GM19193 (cell line): ENCODE measurements around the gene GJB5.

Source experiments
- POLR2A ChIP-seq: IDR thresholded peaks from 4 replicates; pipeline ENCODE4 v1.6.1; 2011; ENCODE audit not compliant: insufficient read depth, insufficient read length; ENCODE audit errors: extremely low read depth

The GJB5 gene

GRCh38 chr1:34781071-34781843 is 26.4 kb downstream of the GJB5 start, which contains the start of gene GJB3:
GJB3 (plus strand) TSS chr1:34781214; CDS start chr1:34784763, 3,549 bp downstream.
- TF ChIP-seq POLR2A, result no peak

- no peak for TF ChIP-seq POLR2A
Measured at GRCh38 chr1:34781844-34782391, 27.1 kb downstream of the GJB5 start.

GRCh38 chr1:34784751-34785221 is 29.9 kb downstream of the GJB5 start:
- TF ChIP-seq POLR2A, result no peak

DNA sequence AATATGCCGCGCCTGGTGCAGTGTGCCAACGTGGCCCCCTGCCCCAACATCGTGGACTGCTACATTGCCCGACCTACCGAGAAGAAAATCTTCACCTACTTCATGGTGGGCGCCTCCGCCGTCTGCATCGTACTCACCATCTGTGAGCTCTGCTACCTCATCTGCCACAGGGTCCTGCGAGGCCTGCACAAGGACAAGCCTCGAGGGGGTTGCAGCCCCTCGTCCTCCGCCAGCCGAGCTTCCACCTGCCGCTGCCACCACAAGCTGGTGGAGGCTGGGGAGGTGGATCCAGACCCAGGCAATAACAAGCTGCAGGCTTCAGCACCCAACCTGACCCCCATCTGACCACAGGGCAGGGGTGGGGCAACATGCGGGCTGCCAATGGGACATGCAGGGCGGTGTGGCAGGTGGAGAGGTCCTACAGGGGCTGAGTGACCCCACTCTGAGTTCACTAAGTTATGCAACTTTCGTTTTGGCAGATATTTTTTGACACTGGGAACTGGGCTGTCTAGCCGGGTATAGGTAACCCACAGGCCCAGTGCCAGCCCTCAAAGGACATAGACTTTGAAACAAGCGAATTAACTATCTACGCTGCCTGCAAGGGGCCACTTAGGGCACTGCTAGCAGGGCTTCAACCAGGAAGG is 30.5 kb downstream of the GJB5 start:
- TF ChIP-seq POLR2A, result no peak

DNA sequence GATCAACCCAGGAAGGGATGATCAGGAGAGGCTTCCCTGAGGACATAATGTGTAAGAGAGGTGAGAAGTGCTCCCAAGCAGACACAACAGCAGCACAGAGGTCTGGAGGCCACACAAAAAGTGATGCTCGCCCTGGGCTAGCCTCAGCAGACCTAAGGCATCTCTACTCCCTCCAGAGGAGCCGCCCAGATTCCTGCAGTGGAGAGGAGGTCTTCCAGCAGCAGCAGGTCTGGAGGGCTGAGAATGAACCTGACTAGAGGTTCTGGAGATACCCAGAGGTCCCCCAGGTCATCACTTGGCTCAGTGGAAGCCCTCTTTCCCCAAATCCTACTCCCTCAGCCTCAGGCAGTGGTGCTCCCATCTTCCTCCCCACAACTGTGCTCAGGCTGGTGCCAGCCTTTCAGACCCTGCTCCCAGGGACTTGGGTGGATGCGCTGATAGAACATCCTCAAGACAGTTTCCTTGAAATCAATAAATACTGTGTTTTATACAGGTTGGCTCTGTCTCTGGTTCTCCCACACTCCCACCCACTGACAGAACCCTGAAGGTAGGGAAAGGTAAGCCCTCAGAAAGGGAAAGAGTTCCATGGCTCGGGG is 31.1 kb downstream of the GJB5 start:
- TF ChIP-seq POLR2A, result no peak

- TF ChIP-seq POLR2A, result no peak
Measured at GRCh38 chr1:34786521-34787325, 31.9 kb downstream of the GJB5 start.

- no peak for TF ChIP-seq POLR2A
Measured at GRCh38 chr1:34787461-34788420, 32.9 kb downstream of the GJB5 start.

- TF ChIP-seq POLR2A, result no peak
Measured at GRCh38 chr1:34790985-34791384, 36.1 kb downstream of the GJB5 start.

DNA sequence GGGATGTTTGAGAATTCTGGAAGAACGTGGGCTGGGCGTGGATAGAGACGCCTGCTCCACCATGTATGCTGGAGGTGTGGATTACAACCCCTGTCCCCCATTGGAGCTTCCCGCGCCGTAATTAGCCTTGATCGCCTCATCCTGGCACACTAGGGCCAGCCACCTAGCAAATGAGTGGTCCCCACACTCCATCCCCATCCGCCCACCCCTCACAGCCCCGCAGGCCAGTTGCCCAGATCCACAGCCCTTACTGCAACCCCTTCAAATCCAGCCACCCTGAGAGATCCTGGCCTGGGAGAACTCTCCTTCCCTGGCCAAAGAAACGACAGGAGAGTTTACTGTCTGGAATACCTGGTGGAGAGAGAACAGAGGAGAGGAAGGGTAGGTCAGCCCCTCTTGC is 37.6 kb downstream of the GJB5 start:
- TF ChIP-seq POLR2A, result no peak

DNA sequence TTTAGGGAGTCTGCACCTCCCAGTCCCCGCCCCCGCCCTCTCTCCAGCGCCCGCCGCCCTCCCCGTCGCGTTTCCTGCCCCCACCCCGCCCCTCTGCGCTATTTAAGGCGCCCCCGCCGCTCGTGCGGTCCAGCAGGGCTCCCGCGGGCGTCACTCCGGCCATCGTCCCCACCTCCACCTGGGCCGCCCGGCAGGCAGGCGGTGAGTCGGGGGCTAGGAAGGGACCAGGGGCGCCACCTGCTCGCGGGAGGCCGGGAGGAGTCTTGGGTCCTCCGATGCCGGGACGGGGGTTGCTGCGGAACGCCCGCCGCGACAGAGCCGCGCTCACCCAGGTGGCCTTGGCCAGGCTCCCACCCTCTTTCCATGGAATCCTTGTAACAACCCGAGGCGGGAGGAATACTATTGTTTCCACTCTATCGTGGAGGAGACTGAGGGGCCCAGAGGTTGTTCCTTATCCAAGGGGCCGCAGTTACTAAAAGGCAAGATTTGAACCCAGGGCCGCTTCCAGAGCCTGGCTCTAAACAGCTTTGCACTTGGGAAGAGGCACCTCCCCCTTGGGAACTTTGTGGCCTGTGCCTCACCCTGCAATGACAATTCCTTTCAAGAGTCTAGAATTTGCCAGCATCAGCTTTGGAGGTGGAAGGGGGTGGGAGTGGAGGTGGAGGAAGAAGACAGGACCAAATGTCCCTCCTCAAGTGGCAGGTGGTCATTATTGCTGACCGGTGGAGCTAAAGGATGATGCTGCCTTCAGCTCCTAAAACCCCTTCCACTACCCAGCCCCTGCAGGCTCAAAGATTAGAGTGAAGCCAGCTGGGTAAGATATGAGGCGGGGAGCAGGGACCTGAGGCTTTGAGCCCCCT is 38.3 kb downstream of the GJB5 start, which contains the start of gene GJA4:
TSS of gene GJA4 (plus strand) at position 132 of the 860 bp plus-strand sequence. CDS start 1,215 bp downstream, outside the sequence.
- TF ChIP-seq POLR2A, result no peak

DNA sequence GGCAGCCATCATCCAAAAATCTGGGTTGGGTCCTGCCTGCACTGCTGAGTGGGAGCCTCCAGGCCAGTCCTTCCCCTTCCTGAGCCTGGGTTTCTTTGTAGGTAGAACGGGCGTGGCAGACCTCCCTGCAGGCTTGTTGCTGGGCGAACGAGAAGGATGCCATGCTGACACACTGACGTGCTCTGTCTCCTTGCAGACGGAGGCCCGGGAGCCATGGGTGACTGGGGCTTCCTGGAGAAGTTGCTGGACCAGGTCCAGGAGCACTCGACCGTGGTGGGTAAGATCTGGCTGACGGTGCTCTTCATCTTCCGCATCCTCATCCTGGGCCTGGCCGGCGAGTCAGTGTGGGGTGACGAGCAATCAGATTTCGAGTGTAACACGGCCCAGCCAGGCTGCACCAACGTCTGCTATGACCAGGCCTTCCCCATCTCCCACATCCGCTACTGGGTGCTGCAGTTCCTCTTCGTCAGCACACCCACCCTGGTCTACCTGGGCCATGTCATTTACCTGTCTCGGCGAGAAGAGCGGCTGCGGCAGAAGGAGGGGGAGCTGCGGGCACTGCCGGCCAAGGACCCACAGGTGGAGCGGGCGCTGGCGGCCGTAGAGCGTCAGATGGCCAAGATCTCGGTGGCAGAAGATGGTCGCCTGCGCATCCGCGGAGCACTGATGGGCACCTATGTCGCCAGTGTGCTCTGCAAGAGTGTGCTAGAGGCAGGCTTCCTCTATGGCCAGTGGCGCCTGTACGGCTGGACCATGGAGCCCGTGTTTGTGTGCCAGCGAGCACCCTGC is 39.3 kb downstream of the GJB5 start:
- no peak for TF ChIP-seq POLR2A

- TF ChIP-seq POLR2A, result no peak
Measured at GRCh38 chr1:34794790-34795180, 39.9 kb downstream of the GJB5 start.
